HepG2 (cell line): ENCODE results near the gene SMARCB1. TPM values are rescaled to one million over a fixed set of nuclear protein-coding genes. Genes with fewer than 3 reads are reported as not detected.
A peak's percentile ranks its signal among the peaks of the same experiment; 100 is the strongest.

Source experiments
- AGO2 ChIP-seq: fragments of 200-400 bp; formaldehyde crosslinking; optimal IDR thresholded peaks from 2 replicates; pipeline ENCODE3; 2017; ENCODE audit warnings: mild to moderate bottlenecking, low read depth, low read length, moderate library complexity
- ARID4A ChIP-seq: sonication (generic); formaldehyde crosslinking; IDR thresholded peaks from 2 replicates; pipeline ENCODE4 v1.5.0; 2020; ENCODE audit warnings: mild to moderate bottlenecking, missing genetic modification reagents, borderline replicate concordance
- BCL3 ChIP-seq: sonication (generic); formaldehyde crosslinking; IDR thresholded peaks from 2 replicates; pipeline ENCODE4 v1.5.1; 2020; ENCODE audit warnings: mild to moderate bottlenecking, missing genetic modification reagents, moderate library complexity
- ERF ChIP-seq: IDR thresholded peaks from 2 replicates; pipeline ENCODE4 v1.6.1; 2018; ENCODE audit warnings: missing biosample characterization, missing genetic modification reagents
- HCFC1 ChIP-seq: fragments of 150-350 bp; IDR thresholded peaks from 2 replicates; pipeline ENCODE4 v1.6.1; 2014; ENCODE audit warnings: low read depth, low read length
- HIVEP1 ChIP-seq: sonication (generic); formaldehyde crosslinking; IDR thresholded peaks from 2 replicates; pipeline ENCODE4 v1.4.0; 2020; ENCODE audit warnings: mild to moderate bottlenecking, missing genetic modification reagents
- HNF4G ChIP-seq, 2 experiments: sonication (generic) in 1 of 2; formaldehyde crosslinking in 1 of 2; IDR thresholded peaks; 2 replicates each; pipeline versions ENCODE4 v1.4.0 to v1.6.1; 2011 to 2020; ENCODE audit warnings: borderline replicate concordance in 2 of 2, low read depth in 2 of 2, mild to moderate bottlenecking in 2 of 2, low read length in 1 of 2, missing genetic modification reagents in 1 of 2, moderate library complexity in 1 of 2
- KDM1A ChIP-seq: IDR thresholded peaks from 2 replicates; pipeline ENCODE4 v1.6.1; 2016; ENCODE audit warnings: missing compliant biosample characterization
- KDM6A ChIP-seq: IDR thresholded peaks from 2 replicates; pipeline ENCODE4 v1.6.1; 2016; ENCODE audit warnings: low read depth
- MXI1 ChIP-seq: IDR thresholded peaks from 3 replicates; pipeline ENCODE4 v1.6.1; 2012; ENCODE audit warnings: low read depth, low read length, inconsistent platforms, borderline replicate concordance
- SMC3 ChIP-seq: IDR thresholded peaks from 2 replicates; pipeline ENCODE4 v1.6.1; 2011; ENCODE audit warnings: low read length, improper control_type of control experiment
- SNAPC2 ChIP-seq: sonication (generic); formaldehyde crosslinking; IDR thresholded peaks from 2 replicates; pipeline ENCODE4 v1.8.1; 2022; ENCODE audit warnings: mild to moderate bottlenecking, missing genetic modification reagents
- ZBTB21 ChIP-seq: sonication (generic); formaldehyde crosslinking; IDR thresholded peaks from 2 replicates; pipeline ENCODE4 v1.4.0; 2020; ENCODE audit warnings: missing genetic modification reagents
- ZBTB38 ChIP-seq: sonication (generic); formaldehyde crosslinking; IDR thresholded peaks from 2 replicates; pipeline ENCODE4 v1.5.1; 2020; ENCODE audit warnings: mild to moderate bottlenecking, missing genetic modification reagents
- ZFP90 ChIP-seq: sonication (generic); formaldehyde crosslinking; IDR thresholded peaks from 2 replicates; pipeline ENCODE4 v1.8.0; 2022; ENCODE audit warnings: missing genetic modification reagents, mild to moderate bottlenecking, inconsistent platforms, borderline replicate concordance
- ZNF12 ChIP-seq: sonication (generic); formaldehyde crosslinking; IDR thresholded peaks from 2 replicates; pipeline ENCODE4 v1.5.0; 2020; ENCODE audit warnings: missing genetic modification reagents
- ZNF251 ChIP-seq: sonication (generic); formaldehyde crosslinking; IDR thresholded peaks from 2 replicates; pipeline ENCODE4 v1.9.0; 2021; ENCODE audit warnings: mild to moderate bottlenecking, missing genetic modification reagents
- ZNF343 ChIP-seq: sonication (generic); formaldehyde crosslinking; IDR thresholded peaks from 2 replicates; pipeline ENCODE4 v1.4.0; 2020; ENCODE audit warnings: mild to moderate bottlenecking, missing genetic modification reagents
- ZNF609 ChIP-seq: sonication (generic); formaldehyde crosslinking; IDR thresholded peaks from 2 replicates; pipeline ENCODE4 v1.4.0; 2020; ENCODE audit warnings: mild to moderate bottlenecking, missing genetic modification reagents, borderline replicate concordance
- polyA plus RNA-seq, 8 experiments: library from polyadenylated mRNA; depleted of rRNA in 3 of 8; stranded (reverse) in 7 of 8; unstranded in 1 of 8; fragments of >200 nt; fragmentation: Illumina TruSeq in 4 of 8; extraction: Trizol in 4 of 8; gene quantifications; 2 replicates each; pipeline versions ENCODE4 v1.2.1 to v1.2.3, GENCODE V29; 2011 to 2016; ENCODE audit warnings: low read depth in 4 of 8, missing spikeins in 1 of 8, mixed read lengths in 1 of 8; ENCODE audit not compliant: insufficient read depth in 1 of 8
- total RNA-seq, 5 experiments: library from RNA; depleted of rRNA; stranded (reverse); fragments of >200 nt; fragmentation: Illumina TruSeq; extraction: Trizol; gene quantifications; 2 replicates each; pipeline ENCODE4 v1.2.3, GENCODE V29; 2016; ENCODE audit warnings: low read depth in 1 of 5

SMARCB1 gene
- total and polyA plus RNA-seq, 2 of the 13 experiments (the other 11 are each of a cell fraction or from before 2014, with no cell fraction given): 74.0 to 166 TPM

GRCh38 chr22:23774114-23774921 is 12.4 kb upstream of the SMARCB1 start (continued):
- TF ChIP-seq ZNF609 (CRISPR knock-in tag) (peak; percentile 86; the same call in 1 of the 2 replicates), ZNF12 (CRISPR knock-in tag) (no peak), ZNF251 (no peak), AGO2 (no peak), ZBTB38 (CRISPR knock-in tag) (no peak), SNAPC2 (CRISPR knock-in tag) (peak; percentile 69; the same call in 1 of the 2 replicates), MXI1 (peak; percentile 88; the same call in 1 of the 3 replicates), HCFC1 (no peak), HIVEP1 (CRISPR knock-in tag) (peak; percentile 26; the same call in 1 of the 2 replicates), ARID4A (CRISPR knock-in tag) (peak; percentile 85), HNF4G (IDR thresholded peaks at IDR 0.05; ENCODE audit: borderline replicate concordance, low read depth, low read length) (peak; percentile 73), HNF4G (CRISPR knock-in tag; IDR thresholded peaks at IDR 0.05; ENCODE audit: borderline replicate concordance, low read depth) (peak; percentile 44; the same call in 1 of the 2 replicates), KDM6A (CRISPR knock-in tag) (peak; percentile 76), ZNF343 (CRISPR knock-in tag) (no peak), SMC3 (no peak), ERF (CRISPR knock-in tag) (peak; percentile 68; the same call in 1 of the 2 replicates), KDM1A (CRISPR knock-in tag) (0 out of 2 replicates have a peak, but pooled peaks have one; percentile 39), BCL3 (CRISPR knock-in tag) (no peak), ZFP90 (CRISPR knock-in tag) (peak; percentile 72; the same call in 1 of the 2 replicates), ZBTB21 (CRISPR knock-in tag) (no peak)
